GM12891 (cell line): Measurements from ENCODE around the gene RIN3.

Source experiments
- POLR2A ChIP-seq: IDR thresholded peaks from 2 replicates; pipeline ENCODE4 v1.6.1; 2011; ENCODE audit warnings: low read depth, low read length, control low read depth
- POLR2AphosphoS5 ChIP-seq: IDR thresholded peaks from 2 replicates; pipeline ENCODE4 v1.6.1; 2011; ENCODE audit warnings: low read depth, low read length, control low read depth
- POU2F2 ChIP-seq: IDR thresholded peaks from 2 replicates; pipeline ENCODE4 v1.6.1; 2011; ENCODE audit warnings: low read depth, mild to moderate bottlenecking, control low read depth, low read length, moderate library complexity
- SPI1 ChIP-seq: IDR thresholded peaks from 2 replicates; pipeline ENCODE4 v1.6.1; 2011; ENCODE audit warnings: low read depth, low read length, control low read depth
- TAF1 ChIP-seq: IDR thresholded peaks from 2 replicates; pipeline ENCODE4 v1.6.1; 2011; ENCODE audit warnings: low read depth, low read length, control low read depth

DNA sequence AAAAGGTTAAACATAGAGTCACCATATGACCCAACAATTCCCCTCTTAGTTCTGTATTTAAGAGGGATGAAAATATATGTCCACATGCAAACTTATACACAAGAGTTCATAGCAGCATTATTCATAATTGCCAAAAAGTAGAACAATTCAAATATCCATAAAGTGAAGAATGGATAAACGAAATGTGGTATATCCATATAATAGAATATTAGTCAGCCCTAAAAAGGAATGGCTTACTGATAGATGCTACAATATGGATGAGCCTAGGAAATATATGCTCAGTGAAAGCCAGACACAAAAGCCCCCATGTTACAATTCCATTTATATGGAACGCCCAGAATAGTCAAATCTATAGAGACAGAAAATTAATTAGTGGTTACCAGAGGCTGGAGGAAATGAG, 44.1 kb upstream of the RIN3 start:
- TF ChIP-seq SPI1 (no peak), POLR2A (no peak), POLR2AphosphoS5 (no peak), POU2F2 (no peak), TAF1 (no peak)
